ENCODE measurements around the gene JARID2. TPM values are rescaled to one million over a fixed set of nuclear protein-coding genes. Genes with fewer than 3 reads are reported as not detected.
A peak's percentile ranks its signal among the peaks of the same experiment; 100 is the strongest.

The JARID2 gene
- total and polyA plus RNA-seq, 4 donors, result 1.4 to 12.3 (median 3.4) TPM

GRCh38 chr6:15472621-15473020 is 226.8 kb downstream of the JARID2 start:
- Histone ChIP-seq H3K9me3 (ENCODE audit: control insufficient read depth in 4 of 4, low read length in 3 of 4) (no peaks in the 10 kb centered on the region), H3K27ac (ENCODE audit: low read depth in 1 of 2, low read length in 2 of 2) (no peak overlapping the region), H3K27me3 (ENCODE audit: control insufficient read depth in 4 of 4, insufficient read depth in 4 of 4, low read length in 3 of 4) (no peaks in the 10 kb centered on the region), H3K36me3 (ENCODE audit: control insufficient read depth in 4 of 4, insufficient read depth in 3 of 4, low read depth in 1 of 4, low read length in 3 of 4) (peaks cover 0 to 16% (median 2%) of the 10 kb centered on the region in 4 donors), H3K4me1 (ENCODE audit: control insufficient read depth in 4 of 4, insufficient read depth in 4 of 4, low read length in 3 of 4) (no peaks in the 10 kb centered on the region), H3K9ac (ENCODE audit: low read depth in 1 of 2, low read length in 2 of 2) (no peak overlapping the region), H3K4me3 (ENCODE audit: low read depth in 1 of 3, low read length in 3 of 3) (no peak overlapping the region)
- no peak for TF ChIP-seq RXRA (IDR thresholded peaks at IDR 0.05)
- TF ChIP-seq YY1 (IDR thresholded peaks at IDR 0.05), result no peak
- no peak for TF ChIP-seq HNF4G (IDR thresholded peaks at IDR 0.05)
- no peak for TF ChIP-seq EGR1 (IDR thresholded peaks at IDR 0.05; ENCODE audit: low read depth in 2 of 2)
- no peak for DNase-seq (ENCODE audit: low spot score)
- 84% methylated on average over 3 of the region's 3 CpGs for WGBS

- Histone ChIP-seq H3K4me3 (ENCODE audit: low read depth in 1 of 3, low read length in 3 of 3) (no peak overlapping the region), H3K9me3 (ENCODE audit: control insufficient read depth in 4 of 4, low read length in 3 of 4) (no peaks in the 10 kb centered on the region), H3K4me1 (ENCODE audit: control insufficient read depth in 4 of 4, insufficient read depth in 4 of 4, low read length in 3 of 4) (no peaks in the 10 kb centered on the region), H3K36me3 (ENCODE audit: control insufficient read depth in 4 of 4, insufficient read depth in 3 of 4, low read depth in 1 of 4, low read length in 3 of 4) (peaks cover 0 to 16% (median 2%) of the 10 kb centered on the region in 4 donors), H3K9ac (ENCODE audit: low read depth in 1 of 2, low read length in 2 of 2) (no peak overlapping the region), H3K27me3 (ENCODE audit: control insufficient read depth in 4 of 4, insufficient read depth in 4 of 4, low read length in 3 of 4) (no peaks in the 10 kb centered on the region), H3K27ac (ENCODE audit: low read depth in 1 of 2, low read length in 2 of 2) (no peak overlapping the region)
- peak; percentile 12 for DNase-seq (ENCODE audit: low spot score)
- no peak for TF ChIP-seq TAF1 (conservative IDR thresholded peaks at IDR 0.05)
- TF ChIP-seq MAX (IDR thresholded peaks at IDR 0.05), result no peak
- no peak for TF ChIP-seq YY1 (IDR thresholded peaks at IDR 0.05)
- TF ChIP-seq HNF4A (conservative IDR thresholded peaks at IDR 0.05), result no peak
- TF ChIP-seq NR2F2 (IDR thresholded peaks at IDR 0.05), result no peak
- TF ChIP-seq, protein P1, sequence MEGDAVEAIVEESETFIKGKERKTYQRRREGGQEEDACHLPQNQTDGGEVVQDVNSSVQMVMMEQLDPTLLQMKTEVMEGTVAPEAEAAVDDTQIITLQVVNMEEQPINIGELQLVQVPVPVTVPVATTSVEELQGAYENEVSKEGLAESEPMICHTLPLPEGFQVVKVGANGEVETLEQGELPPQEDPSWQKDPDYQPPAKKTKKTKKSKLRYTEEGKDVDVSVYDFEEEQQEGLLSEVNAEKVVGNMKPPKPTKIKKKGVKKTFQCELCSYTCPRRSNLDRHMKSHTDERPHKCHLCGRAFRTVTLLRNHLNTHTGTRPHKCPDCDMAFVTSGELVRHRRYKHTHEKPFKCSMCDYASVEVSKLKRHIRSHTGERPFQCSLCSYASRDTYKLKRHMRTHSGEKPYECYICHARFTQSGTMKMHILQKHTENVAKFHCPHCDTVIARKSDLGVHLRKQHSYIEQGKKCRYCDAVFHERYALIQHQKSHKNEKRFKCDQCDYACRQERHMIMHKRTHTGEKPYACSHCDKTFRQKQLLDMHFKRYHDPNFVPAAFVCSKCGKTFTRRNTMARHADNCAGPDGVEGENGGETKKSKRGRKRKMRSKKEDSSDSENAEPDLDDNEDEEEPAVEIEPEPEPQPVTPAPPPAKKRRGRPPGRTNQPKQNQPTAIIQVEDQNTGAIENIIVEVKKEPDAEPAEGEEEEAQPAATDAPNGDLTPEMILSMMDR (IDR thresholded peaks at IDR 0.05; ENCODE audit: low read depth, low read length, missing input control), result no peak
- WGBS, result 95% methylated on average over 7 of the region's 7 CpGs
These were observed 227.3 kb downstream of the JARID2 start for GRCh38 chr6:15473174-15473573.

- H3K9ac ChIP-seq (ENCODE audit: low read depth in 1 of 2, low read length in 2 of 2), result no peak overlapping the region
- peaks cover 0 to 14% (median 2%) of the 10 kb centered on the region in 4 donors for H3K36me3 ChIP-seq (ENCODE audit: control insufficient read depth in 4 of 4, insufficient read depth in 3 of 4, low read depth in 1 of 4, low read length in 3 of 4)
- H3K4me1 ChIP-seq (ENCODE audit: control insufficient read depth in 4 of 4, insufficient read depth in 4 of 4, low read length in 3 of 4), result no peaks in the 10 kb centered on the region
- no peaks in the 10 kb centered on the region for H3K9me3 ChIP-seq (ENCODE audit: control insufficient read depth in 4 of 4, low read length in 3 of 4)
- peak overlapping the region in 1 of 2 donors; percentile 46 for H3K27ac ChIP-seq (ENCODE audit: low read depth in 1 of 2, low read length in 2 of 2)
- TF ChIP-seq, protein P2, sequence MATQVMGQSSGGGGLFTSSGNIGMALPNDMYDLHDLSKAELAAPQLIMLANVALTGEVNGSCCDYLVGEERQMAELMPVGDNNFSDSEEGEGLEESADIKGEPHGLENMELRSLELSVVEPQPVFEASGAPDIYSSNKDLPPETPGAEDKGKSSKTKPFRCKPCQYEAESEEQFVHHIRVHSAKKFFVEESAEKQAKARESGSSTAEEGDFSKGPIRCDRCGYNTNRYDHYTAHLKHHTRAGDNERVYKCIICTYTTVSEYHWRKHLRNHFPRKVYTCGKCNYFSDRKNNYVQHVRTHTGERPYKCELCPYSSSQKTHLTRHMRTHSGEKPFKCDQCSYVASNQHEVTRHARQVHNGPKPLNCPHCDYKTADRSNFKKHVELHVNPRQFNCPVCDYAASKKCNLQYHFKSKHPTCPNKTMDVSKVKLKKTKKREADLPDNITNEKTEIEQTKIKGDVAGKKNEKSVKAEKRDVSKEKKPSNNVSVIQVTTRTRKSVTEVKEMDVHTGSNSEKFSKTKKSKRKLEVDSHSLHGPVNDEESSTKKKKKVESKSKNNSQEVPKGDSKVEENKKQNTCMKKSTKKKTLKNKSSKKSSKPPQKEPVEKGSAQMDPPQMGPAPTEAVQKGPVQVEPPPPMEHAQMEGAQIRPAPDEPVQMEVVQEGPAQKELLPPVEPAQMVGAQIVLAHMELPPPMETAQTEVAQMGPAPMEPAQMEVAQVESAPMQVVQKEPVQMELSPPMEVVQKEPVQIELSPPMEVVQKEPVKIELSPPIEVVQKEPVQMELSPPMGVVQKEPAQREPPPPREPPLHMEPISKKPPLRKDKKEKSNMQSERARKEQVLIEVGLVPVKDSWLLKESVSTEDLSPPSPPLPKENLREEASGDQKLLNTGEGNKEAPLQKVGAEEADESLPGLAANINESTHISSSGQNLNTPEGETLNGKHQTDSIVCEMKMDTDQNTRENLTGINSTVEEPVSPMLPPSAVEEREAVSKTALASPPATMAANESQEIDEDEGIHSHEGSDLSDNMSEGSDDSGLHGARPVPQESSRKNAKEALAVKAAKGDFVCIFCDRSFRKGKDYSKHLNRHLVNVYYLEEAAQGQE (IDR thresholded peaks at IDR 0.05), result no peak
- TF ChIP-seq, protein P3, sequence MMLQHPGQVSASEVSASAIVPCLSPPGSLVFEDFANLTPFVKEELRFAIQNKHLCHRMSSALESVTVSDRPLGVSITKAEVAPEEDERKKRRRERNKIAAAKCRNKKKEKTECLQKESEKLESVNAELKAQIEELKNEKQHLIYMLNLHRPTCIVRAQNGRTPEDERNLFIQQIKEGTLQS (IDR thresholded peaks at IDR 0.05), result no peak
- TF ChIP-seq HNF4A (conservative IDR thresholded peaks at IDR 0.05), result no peak
- TF ChIP-seq RAD21 (IDR thresholded peaks at IDR 0.05), result no peak
- TF ChIP-seq TAF1 (conservative IDR thresholded peaks at IDR 0.05), result no peak
- TF ChIP-seq SP1 (IDR thresholded peaks at IDR 0.05), result peak; percentile 9
- TF ChIP-seq NR2F2 (IDR thresholded peaks at IDR 0.05), result peak; percentile 53
- TF ChIP-seq JUND (IDR thresholded peaks at IDR 0.05), result no peak
- TF ChIP-seq, protein P1 (IDR thresholded peaks at IDR 0.05; ENCODE audit: low read depth, low read length, missing input control), result no peak
- no peak for TF ChIP-seq FOXA2 (IDR thresholded peaks at IDR 0.05)
- TF ChIP-seq MAX (IDR thresholded peaks at IDR 0.05), result peak; percentile 12
- TF ChIP-seq YY1 (IDR thresholded peaks at IDR 0.05), result no peak
- 77% methylated on average over 6 of the region's 6 CpGs for WGBS
- no peak overlapping the region for H3K4me3 ChIP-seq (ENCODE audit: low read depth in 1 of 3, low read length in 3 of 3)
- H3K27me3 ChIP-seq (ENCODE audit: control insufficient read depth in 4 of 4, insufficient read depth in 4 of 4, low read length in 3 of 4), result no peaks in the 10 kb centered on the region
- DNase-seq (ENCODE audit: low spot score), result peak; percentile 19
These were observed 227.9 kb downstream of the JARID2 start for GRCh38 chr6:15473741-15474161.

Data from liver (tissue), 9 donors.